Measurements from ENCODE around the gene DGCR2. TPM values are rescaled to one million over a fixed set of nuclear protein-coding genes. Genes with fewer than 3 reads are reported as not detected.

DGCR2 gene
- total and polyA plus RNA-seq, 2 of the 4 experiments (the other 2 are of a cell fraction), result 17.2 to 35.4 TPM

DNA sequence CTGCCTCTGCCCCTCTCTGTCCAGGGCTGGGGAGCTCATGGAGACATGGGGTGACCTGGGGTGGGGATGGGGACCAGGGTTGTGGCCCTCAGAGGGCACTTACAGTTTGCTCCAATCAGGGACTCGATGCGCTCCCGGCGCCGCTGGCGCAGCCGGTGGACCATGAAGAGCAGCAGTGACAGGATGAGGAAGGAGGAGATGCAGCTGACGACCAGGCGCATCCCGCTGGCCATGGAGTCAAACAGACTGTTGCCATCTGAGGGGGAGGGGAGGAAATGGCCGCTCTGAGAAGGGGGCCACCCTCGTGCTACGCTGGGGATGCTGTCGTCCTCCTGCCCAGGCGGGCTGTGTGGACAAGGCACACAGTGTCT is 80.5 kb downstream of the DGCR2 start:
- Histone ChIP-seq H2BK20ac (ENCODE audit: low read depth, low read length) (no peak overlapping the region), H2AFZ (replicated peaks; ENCODE audit: low read length, poor library complexity) (no peak overlapping the region), H3K18ac (ENCODE audit: low read depth, low read length) (no peak overlapping the region), H4K20me1 (ENCODE audit: insufficient read depth, low read length) (peaks cover 7% of the 10 kb centered on the region; the same call in 1 of the 2 replicates), H3K9ac (ENCODE audit: low read depth, low read length) (no peak overlapping the region), H2BK15ac (ENCODE audit: low read depth, low read length) (no peak overlapping the region), H3K36me3 (ENCODE audit: control insufficient read depth, insufficient read depth, low read length) (peaks cover 61% of the 10 kb centered on the region), H3K27ac (ENCODE audit: insufficient read depth, low read length) (no peak overlapping the region), H3K4me1 (ENCODE audit: control insufficient read depth, insufficient read depth, low read length) (peaks cover 2% of the 10 kb centered on the region; the same call in 1 of the 2 replicates), H2BK5ac (ENCODE audit: low read depth, low read length, poor library complexity, severe bottlenecking) (no peak overlapping the region), H3K14ac (replicated peaks; ENCODE audit: low read depth, low read length) (no peak overlapping the region), H3K79me1 (ENCODE audit: low read depth in 1 of 2, low read length in 2 of 2) (peaks cover 0 to 2% of the 10 kb centered on the region in 2 experiments; a peak in 1 of 4 replicates), H3K27me3 (ENCODE audit: control insufficient read depth, insufficient read depth, low read length) (no peaks in the 10 kb centered on the region), H3K9me1 (ENCODE audit: insufficient read depth, low read length) (peaks cover 5% of the 10 kb centered on the region; the same call in 1 of the 2 replicates), H3K4me2 (ENCODE audit: low read depth, low read length) (no peak overlapping the region), H3K4me3 (ENCODE audit: insufficient read depth, low read depth, low read length) (no peak overlapping the region), H4K91ac (ENCODE audit: insufficient read depth, low read depth, low read length) (no peak overlapping the region), H3K56ac (ENCODE audit: extremely low read depth, insufficient read depth, low read length) (no peak overlapping the region), H2AK9ac (replicated peaks; ENCODE audit: low read depth, low read length, poor library complexity) (no peak overlapping the region), H3K23ac (ENCODE audit: low read depth, low read length) (no peak overlapping the region), H4K8ac (ENCODE audit: low read depth in 2 of 2, low read length in 2 of 2) (no peak overlapping the region), H2AK5ac (ENCODE audit: low read depth, low read length) (no peak overlapping the region), H3K9me3 (ENCODE audit: control insufficient read depth, insufficient read depth, low read length) (no peaks in the 10 kb centered on the region), H3K4ac (ENCODE audit: low read depth, low read length) (no peak overlapping the region), H4K5ac (ENCODE audit: low read depth, low read length) (no peak overlapping the region), H2BK120ac (ENCODE audit: low read depth, low read length) (no peak overlapping the region)
- TF ChIP-seq, protein P1, sequence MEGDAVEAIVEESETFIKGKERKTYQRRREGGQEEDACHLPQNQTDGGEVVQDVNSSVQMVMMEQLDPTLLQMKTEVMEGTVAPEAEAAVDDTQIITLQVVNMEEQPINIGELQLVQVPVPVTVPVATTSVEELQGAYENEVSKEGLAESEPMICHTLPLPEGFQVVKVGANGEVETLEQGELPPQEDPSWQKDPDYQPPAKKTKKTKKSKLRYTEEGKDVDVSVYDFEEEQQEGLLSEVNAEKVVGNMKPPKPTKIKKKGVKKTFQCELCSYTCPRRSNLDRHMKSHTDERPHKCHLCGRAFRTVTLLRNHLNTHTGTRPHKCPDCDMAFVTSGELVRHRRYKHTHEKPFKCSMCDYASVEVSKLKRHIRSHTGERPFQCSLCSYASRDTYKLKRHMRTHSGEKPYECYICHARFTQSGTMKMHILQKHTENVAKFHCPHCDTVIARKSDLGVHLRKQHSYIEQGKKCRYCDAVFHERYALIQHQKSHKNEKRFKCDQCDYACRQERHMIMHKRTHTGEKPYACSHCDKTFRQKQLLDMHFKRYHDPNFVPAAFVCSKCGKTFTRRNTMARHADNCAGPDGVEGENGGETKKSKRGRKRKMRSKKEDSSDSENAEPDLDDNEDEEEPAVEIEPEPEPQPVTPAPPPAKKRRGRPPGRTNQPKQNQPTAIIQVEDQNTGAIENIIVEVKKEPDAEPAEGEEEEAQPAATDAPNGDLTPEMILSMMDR (conservative IDR thresholded peaks at IDR 0.05; ENCODE audit: low read depth, low read length), result no peak
- TF ChIP-seq CEBPB (IDR thresholded peaks at IDR 0.05; ENCODE audit: low read depth, low read length), result no peak
- TF ChIP-seq RAD21 (IDR thresholded peaks at IDR 0.05; ENCODE audit: low read length), result no peak
- TF ChIP-seq SMC3 (IDR thresholded peaks at IDR 0.05; ENCODE audit: low read depth, low read length), result no peak
- TF ChIP-seq CHD1 (IDR thresholded peaks at IDR 0.05; ENCODE audit: low read depth, low read length), result no peak
- no peak for TF ChIP-seq RFX5 (IDR thresholded peaks at IDR 0.05; ENCODE audit: low read depth, low read length)
- no peak for TF ChIP-seq MXI1 (IDR thresholded peaks at IDR 0.05; ENCODE audit: borderline replicate concordance, low read depth, low read length)
- no peak for TF ChIP-seq FOS (IDR thresholded peaks at IDR 0.05; ENCODE audit: low read depth, low read length)
- no peak for TF ChIP-seq POLR2A (IDR thresholded peaks at IDR 0.05; ENCODE audit: low read depth, low read length)
- TF ChIP-seq MAZ (IDR thresholded peaks at IDR 0.05; ENCODE audit: borderline replicate concordance, low read depth, low read length), result no peak
- TF ChIP-seq, protein P2, sequence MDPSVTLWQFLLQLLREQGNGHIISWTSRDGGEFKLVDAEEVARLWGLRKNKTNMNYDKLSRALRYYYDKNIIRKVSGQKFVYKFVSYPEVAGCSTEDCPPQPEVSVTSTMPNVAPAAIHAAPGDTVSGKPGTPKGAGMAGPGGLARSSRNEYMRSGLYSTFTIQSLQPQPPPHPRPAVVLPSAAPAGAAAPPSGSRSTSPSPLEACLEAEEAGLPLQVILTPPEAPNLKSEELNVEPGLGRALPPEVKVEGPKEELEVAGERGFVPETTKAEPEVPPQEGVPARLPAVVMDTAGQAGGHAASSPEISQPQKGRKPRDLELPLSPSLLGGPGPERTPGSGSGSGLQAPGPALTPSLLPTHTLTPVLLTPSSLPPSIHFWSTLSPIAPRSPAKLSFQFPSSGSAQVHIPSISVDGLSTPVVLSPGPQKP (IDR thresholded peaks at IDR 0.05; ENCODE audit: borderline replicate concordance, low read depth, low read length), result no peak
- TF ChIP-seq NFE2L2 (IDR thresholded peaks at IDR 0.05; ENCODE audit: low read depth, low read length), result no peak
- no peak for TF ChIP-seq BHLHE40 (IDR thresholded peaks at IDR 0.05; ENCODE audit: low read depth, low read length)
- TF ChIP-seq RCOR1 (IDR thresholded peaks at IDR 0.05; ENCODE audit: insufficient replicate concordance, low read length), result no peak
- TF ChIP-seq, protein P3, sequence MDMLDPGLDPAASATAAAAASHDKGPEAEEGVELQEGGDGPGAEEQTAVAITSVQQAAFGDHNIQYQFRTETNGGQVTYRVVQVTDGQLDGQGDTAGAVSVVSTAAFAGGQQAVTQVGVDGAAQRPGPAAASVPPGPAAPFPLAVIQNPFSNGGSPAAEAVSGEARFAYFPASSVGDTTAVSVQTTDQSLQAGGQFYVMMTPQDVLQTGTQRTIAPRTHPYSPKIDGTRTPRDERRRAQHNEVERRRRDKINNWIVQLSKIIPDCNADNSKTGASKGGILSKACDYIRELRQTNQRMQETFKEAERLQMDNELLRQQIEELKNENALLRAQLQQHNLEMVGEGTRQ (IDR thresholded peaks at IDR 0.05; ENCODE audit: low read depth, low read length), result no peak
- no peak for TF ChIP-seq MAFK (IDR thresholded peaks at IDR 0.05; ENCODE audit: low read depth, low read length)
- ChIA-PET POLR2A (ENCODE audit: unreplicated experiment) (no interaction called here), CTCF (no interaction called here)
- ATAC-seq (ENCODE audit: low read depth) (no peak), DNase-seq (no peak)
- BruUV-seq (replicated peaks), result no TSS peak
- dilution Hi-C loops (cut with HindIII; ENCODE audit: low sequenced_read_pairs, unreplicated experiment) (no loop called here), in situ Hi-C loops (cut with MboI; ENCODE audit: low sequenced_read_pairs) (no loop called here), intact Hi-C loops (cut with micrococcal nuclease) (no loop called here)
- 100% methylated on average over 7 of the region's 15 CpGs; no CpG with 5 or more reads in 1 of the 2 experiments for WGBS, 2 experiments (ENCODE audit: extremely low coverage in 2 of 2, insufficient read length in 1 of 2)

Data from IMR-90 (cell line).